Amniotic stem cell (primary cell): ENCODE results near the gene CDK2AP2.
"Not testable (repeated sequence)": the region's sequence is repeated elsewhere in the genome, so short reads cannot be mapped to it uniquely, and the experiment has no call there.

ENCODE experiments used
- DNase-seq: peaks from one replicate; lab custom pipeline; 2025; lab: John Stamatoyannopoulos, UW

Gene CDK2AP2

GRCh38 chr11:67466367-67466766 is 41.6 kb downstream of the CDK2AP2 start:
- no peak for DNase-seq

GRCh38 chr11:67465530-67465929 is 42.4 kb downstream of the CDK2AP2 start:
- not testable (repeated sequence) for DNase-seq

- no peak for DNase-seq
Observed at GRCh38 chr11:67465189-67465510, 42.8 kb downstream of the CDK2AP2 start.

- no peak for DNase-seq
Observed at GRCh38 chr11:67464411-67465188, 43.4 kb downstream of the CDK2AP2 start.

GRCh38 chr11:67463680-67464410 is 44.1 kb downstream of the CDK2AP2 start:
- no peak for DNase-seq

GRCh38 chr11:67463186-67463585 is 44.8 kb downstream of the CDK2AP2 start:
- DNase-seq, result no peak

GRCh38 chr11:67458266-67458665 is 49.7 kb downstream of the CDK2AP2 start:
- no peak for DNase-seq

GRCh38 chr11:67457453-67457852 is 50.5 kb downstream of the CDK2AP2 start:
- no peak for DNase-seq
